ENCODE measurements around the gene PPP4R3C. TPM values are rescaled to one million over a fixed set of nuclear protein-coding genes. Genes with fewer than 3 reads are reported as not detected.

The PPP4R3C gene
- polyA plus RNA-seq, 2 of the 4 experiments (the other 2 are of a cell fraction): 0.04 TPM; not detected in 1

GRCh38 chrX:27451324-27451723 is 11.8 kb downstream of the PPP4R3C start:
- Histone ChIP-seq H3K27ac (no peak overlapping the region), H3K4me1 (no peaks in the 10 kb centered on the region), H3K4me2 (no peak overlapping the region), H3K9me3 (no peaks in the 10 kb centered on the region), H3K4me3 (no peak overlapping the region)
- TF ChIP-seq JUNB (IDR thresholded peaks at IDR 0.05) (no peak), GATA3 (IDR thresholded peaks at IDR 0.05; ENCODE audit: borderline replicate concordance) (no peak), HDAC2 (IDR thresholded peaks at IDR 0.05) (no peak), TFCP2L1 (CRISPR knock-in tag; IDR thresholded peaks at IDR 0.05) (no peak), POLR2A (IDR thresholded peaks at IDR 0.05; ENCODE audit: low read length) (no peak), KDM1A (IDR thresholded peaks at IDR 0.05; ENCODE audit: low read depth) (no peak)
- ChIA-PET POLR2A (no interaction called here), CTCF (no interaction called here)
- no peak for DNase-seq (ENCODE audit: low read depth in 1 of 2, low spot score in 1 of 2)
- ATAC-seq: no peak
- FAIRE-seq: no peak

- ATAC-seq (no peak), DNase-seq (ENCODE audit: low read depth in 1 of 2, low spot score in 1 of 2) (no peak), FAIRE-seq (no peak)
- Histone ChIP-seq H3K27ac (no peak overlapping the region), H3K9me3 (no peaks in the 10 kb centered on the region), H3K4me1 (no peaks in the 10 kb centered on the region), H3K4me2 (no peak overlapping the region), H3K4me3 (no peak overlapping the region)
- no peak for TF ChIP-seq ZSCAN20 (CRISPR knock-in tag; IDR thresholded peaks at IDR 0.05)
- TF ChIP-seq EHF (CRISPR knock-in tag; IDR thresholded peaks at IDR 0.05): no peak
- no peak for TF ChIP-seq ESRRA (IDR thresholded peaks at IDR 0.05; ENCODE audit: borderline replicate concordance, low read length)
- no peak for TF ChIP-seq TFCP2L1 (CRISPR knock-in tag; IDR thresholded peaks at IDR 0.05)
- no peak for TF ChIP-seq FOXS1 (CRISPR knock-in tag; IDR thresholded peaks at IDR 0.05)
- TF ChIP-seq RNF2 (IDR thresholded peaks at IDR 0.05; ENCODE audit: borderline replicate concordance, low read depth): no peak
- TF ChIP-seq POLR2AphosphoS2 (conservative IDR thresholded peaks at IDR 0.05; ENCODE audit: low read length): no peak
- TF ChIP-seq HMGXB4 (CRISPR knock-in tag; IDR thresholded peaks at IDR 0.05; ENCODE audit: borderline replicate concordance): no peak
- TF ChIP-seq RAD21 (conservative IDR thresholded peaks at IDR 0.05 in 1 of 2, IDR thresholded peaks at IDR 0.05 in 1 of 2): no peak
- no peak for TF ChIP-seq CEBPB (IDR thresholded peaks at IDR 0.05)
- no peak for TF ChIP-seq SREBF2 (IDR thresholded peaks at IDR 0.05)
- no peak for TF ChIP-seq PHF8 (IDR thresholded peaks at IDR 0.05; ENCODE audit: borderline replicate concordance, low read depth)
- no peak for TF ChIP-seq NFE2L2 (conservative IDR thresholded peaks at IDR 0.05; ENCODE audit: low read length)
- no peak for TF ChIP-seq TP53 (CRISPR knock-in tag; IDR thresholded peaks at IDR 0.05)
- TF ChIP-seq FOSB (CRISPR knock-in tag; IDR thresholded peaks at IDR 0.05): no peak
- TF ChIP-seq MYC (IDR thresholded peaks at IDR 0.05; ENCODE audit: borderline replicate concordance, low read length): no peak
- TF ChIP-seq EP300 (IDR thresholded peaks at IDR 0.05): no peak
- TF ChIP-seq HES2 (IDR thresholded peaks at IDR 0.05): no peak
- 0% methylated on average over 1 of the region's 1 CpG for WGBS (ENCODE audit: missing lambda C conversion rate)
- ChIA-PET CTCF (no interaction called here), POLR2A (no interaction called here)
Measured at GRCh38 chrX:27446423-27446822, 16.7 kb downstream of the PPP4R3C start.

GRCh38 chrX:27445438-27445837 is 17.7 kb downstream of the PPP4R3C start:
- Histone ChIP-seq H3K27ac (no peak overlapping the region), H3K4me3 (no peak overlapping the region), H3K4me1 (no peaks in the 10 kb centered on the region), H3K4me2 (no peak overlapping the region), H3K9me3 (no peaks in the 10 kb centered on the region)
- DNase-seq (ENCODE audit: low read depth in 1 of 2, low spot score in 1 of 2): no peak
- CTCF ChIA-PET: no interaction called here
- no peak for FAIRE-seq
- no peak for TF ChIP-seq HOXB5 (CRISPR knock-in tag; IDR thresholded peaks at IDR 0.05)
- POLR2A ChIA-PET: no interaction called here
- WGBS (ENCODE audit: missing lambda C conversion rate): 7% methylated on average over 2 of the region's 2 CpGs
- ATAC-seq: no peak
